ENCODE results near the gene PLEKHA1. TPM values are rescaled to one million over a fixed set of nuclear protein-coding genes. Genes with fewer than 3 reads are reported as not detected.

PLEKHA1 gene
- total RNA-seq, 1 experiment from 2014 or later = 30.6 TPM

- ATAC-seq (no peak), DNase-seq (ENCODE audit: low read depth, low spot score) (no peak)
- peaks cover 12 to 15% of the 10 kb centered on the region in 2 experiments for H3K36me3 ChIP-seq (ENCODE audit: control insufficient read depth in 1 of 2, insufficient read depth in 2 of 2, low read length in 2 of 2)
- no peak overlapping the region for H3K27ac ChIP-seq (ENCODE audit: low read depth, low read length)
- no peaks in the 10 kb centered on the region for H4K20me1 ChIP-seq (ENCODE audit: insufficient read depth)
- no peaks in the 10 kb centered on the region for H3K9me2 ChIP-seq (ENCODE audit: insufficient read depth)
- POLR2A ChIA-PET = no interaction called here
- H2AFZ ChIP-seq (ENCODE audit: low read depth, low read length, poor library complexity, severe bottlenecking) = no peak overlapping the region
- H3K4me1 ChIP-seq (ENCODE audit: control insufficient read depth in 1 of 2, insufficient read depth in 2 of 2, low read length in 2 of 2) = no peaks in the 10 kb centered on the region
- no peak overlapping the region for H3K4me2 ChIP-seq (ENCODE audit: low read length)
- H3K27me3 ChIP-seq (ENCODE audit: insufficient read depth, low read length) = no peaks in the 10 kb centered on the region
- no peaks in the 10 kb centered on the region for H3K9me3 ChIP-seq (ENCODE audit: control insufficient read depth in 1 of 2, insufficient read depth in 1 of 2, low read depth in 1 of 2, low read length in 2 of 2)
- CTCF ChIA-PET = no interaction called here
- H3K79me2 ChIP-seq (ENCODE audit: insufficient read depth, low read length) = no peaks in the 10 kb centered on the region
- no peak for TF ChIP-seq ZFX (IDR thresholded peaks at IDR 0.05)
- no peak for TF ChIP-seq EZH2 (IDR thresholded peaks at IDR 0.05)
- TF ChIP-seq FOSL1 (IDR thresholded peaks at IDR 0.05; ENCODE audit: low read depth) = no peak
- TF ChIP-seq SRF (IDR thresholded peaks at IDR 0.05; ENCODE audit: low read depth) = no peak
- no peak for TF ChIP-seq CTCF (IDR thresholded peaks at IDR 0.05 in 2 of 3, conservative IDR thresholded peaks at IDR 0.05 in 1 of 3; ENCODE audit: borderline replicate concordance in 1 of 3, insufficient read depth in 1 of 3, low read depth in 2 of 3, low read length in 2 of 3)
- TF ChIP-seq, protein P1, sequence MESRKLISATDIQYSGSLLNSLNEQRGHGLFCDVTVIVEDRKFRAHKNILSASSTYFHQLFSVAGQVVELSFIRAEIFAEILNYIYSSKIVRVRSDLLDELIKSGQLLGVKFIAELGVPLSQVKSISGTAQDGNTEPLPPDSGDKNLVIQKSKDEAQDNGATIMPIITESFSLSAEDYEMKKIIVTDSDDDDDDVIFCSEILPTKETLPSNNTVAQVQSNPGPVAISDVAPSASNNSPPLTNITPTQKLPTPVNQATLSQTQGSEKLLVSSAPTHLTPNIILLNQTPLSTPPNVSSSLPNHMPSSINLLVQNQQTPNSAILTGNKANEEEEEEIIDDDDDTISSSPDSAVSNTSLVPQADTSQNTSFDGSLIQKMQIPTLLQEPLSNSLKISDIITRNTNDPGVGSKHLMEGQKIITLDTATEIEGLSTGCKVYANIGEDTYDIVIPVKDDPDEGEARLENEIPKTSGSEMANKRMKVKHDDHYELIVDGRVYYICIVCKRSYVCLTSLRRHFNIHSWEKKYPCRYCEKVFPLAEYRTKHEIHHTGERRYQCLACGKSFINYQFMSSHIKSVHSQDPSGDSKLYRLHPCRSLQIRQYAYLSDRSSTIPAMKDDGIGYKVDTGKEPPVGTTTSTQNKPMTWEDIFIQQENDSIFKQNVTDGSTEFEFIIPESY (IDR thresholded peaks at IDR 0.05; ENCODE audit: extremely low read depth, insufficient replicate concordance, low read length) = no peak
- TF ChIP-seq TCF7L2 (IDR thresholded peaks at IDR 0.05; ENCODE audit: borderline replicate concordance, extremely low read depth, insufficient read depth, insufficient read length) = no peak
- no peak for TF ChIP-seq POLR2A (IDR thresholded peaks at IDR 0.05; ENCODE audit: borderline replicate concordance, extremely low read depth, insufficient read depth, insufficient read length)
- no peak for TF ChIP-seq SIN3A (IDR thresholded peaks at IDR 0.05; ENCODE audit: low read depth)
- TF ChIP-seq EZH2phosphoT487 (IDR thresholded peaks at IDR 0.05; ENCODE audit: borderline replicate concordance) = no peak
- no peak for TF ChIP-seq CBX3 (IDR thresholded peaks at IDR 0.05; ENCODE audit: low read depth)
- no peak for TF ChIP-seq EGR1 (IDR thresholded peaks at IDR 0.05; ENCODE audit: low read depth)
- TF ChIP-seq MAX (IDR thresholded peaks at IDR 0.05) = no peak
- TF ChIP-seq, protein P2, sequence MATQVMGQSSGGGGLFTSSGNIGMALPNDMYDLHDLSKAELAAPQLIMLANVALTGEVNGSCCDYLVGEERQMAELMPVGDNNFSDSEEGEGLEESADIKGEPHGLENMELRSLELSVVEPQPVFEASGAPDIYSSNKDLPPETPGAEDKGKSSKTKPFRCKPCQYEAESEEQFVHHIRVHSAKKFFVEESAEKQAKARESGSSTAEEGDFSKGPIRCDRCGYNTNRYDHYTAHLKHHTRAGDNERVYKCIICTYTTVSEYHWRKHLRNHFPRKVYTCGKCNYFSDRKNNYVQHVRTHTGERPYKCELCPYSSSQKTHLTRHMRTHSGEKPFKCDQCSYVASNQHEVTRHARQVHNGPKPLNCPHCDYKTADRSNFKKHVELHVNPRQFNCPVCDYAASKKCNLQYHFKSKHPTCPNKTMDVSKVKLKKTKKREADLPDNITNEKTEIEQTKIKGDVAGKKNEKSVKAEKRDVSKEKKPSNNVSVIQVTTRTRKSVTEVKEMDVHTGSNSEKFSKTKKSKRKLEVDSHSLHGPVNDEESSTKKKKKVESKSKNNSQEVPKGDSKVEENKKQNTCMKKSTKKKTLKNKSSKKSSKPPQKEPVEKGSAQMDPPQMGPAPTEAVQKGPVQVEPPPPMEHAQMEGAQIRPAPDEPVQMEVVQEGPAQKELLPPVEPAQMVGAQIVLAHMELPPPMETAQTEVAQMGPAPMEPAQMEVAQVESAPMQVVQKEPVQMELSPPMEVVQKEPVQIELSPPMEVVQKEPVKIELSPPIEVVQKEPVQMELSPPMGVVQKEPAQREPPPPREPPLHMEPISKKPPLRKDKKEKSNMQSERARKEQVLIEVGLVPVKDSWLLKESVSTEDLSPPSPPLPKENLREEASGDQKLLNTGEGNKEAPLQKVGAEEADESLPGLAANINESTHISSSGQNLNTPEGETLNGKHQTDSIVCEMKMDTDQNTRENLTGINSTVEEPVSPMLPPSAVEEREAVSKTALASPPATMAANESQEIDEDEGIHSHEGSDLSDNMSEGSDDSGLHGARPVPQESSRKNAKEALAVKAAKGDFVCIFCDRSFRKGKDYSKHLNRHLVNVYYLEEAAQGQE (IDR thresholded peaks at IDR 0.05; ENCODE audit: low read depth) = no peak
- TF ChIP-seq ZNF274 (IDR thresholded peaks at IDR 0.05; ENCODE audit: low read depth, low read length) = no peak
- no peak for TF ChIP-seq RAD21 (IDR thresholded peaks at IDR 0.05; ENCODE audit: low read depth)
- TF ChIP-seq CEBPB (IDR thresholded peaks at IDR 0.05; ENCODE audit: low read depth) = no peak
- BruUV-seq (replicated peaks) = no TSS peak
- no peak overlapping the region for H3K4me3 ChIP-seq (replicated peaks in 1 of 2; ENCODE audit: low read depth in 1 of 2, low read length in 2 of 2)
- intact Hi-C loops (cut with micrococcal nuclease) = no loop called here
- RAD21 ChIA-PET (ENCODE audit: low non-redundant PET in 1 of 2, low total read pairs in 2 of 2, uncharacterized antibody in 2 of 2, unreplicated experiment in 2 of 2) = no interaction called here
- H3K9ac ChIP-seq (ENCODE audit: low read length) = no peak overlapping the region
Measured at GRCh38 chr10:122420624-122421007, 46.1 kb downstream of the PLEKHA1 start.
